Measurements from ENCODE around the gene TEX264.
A peak's percentile ranks its signal among the peaks of the same experiment; 100 is the strongest.

DNA sequence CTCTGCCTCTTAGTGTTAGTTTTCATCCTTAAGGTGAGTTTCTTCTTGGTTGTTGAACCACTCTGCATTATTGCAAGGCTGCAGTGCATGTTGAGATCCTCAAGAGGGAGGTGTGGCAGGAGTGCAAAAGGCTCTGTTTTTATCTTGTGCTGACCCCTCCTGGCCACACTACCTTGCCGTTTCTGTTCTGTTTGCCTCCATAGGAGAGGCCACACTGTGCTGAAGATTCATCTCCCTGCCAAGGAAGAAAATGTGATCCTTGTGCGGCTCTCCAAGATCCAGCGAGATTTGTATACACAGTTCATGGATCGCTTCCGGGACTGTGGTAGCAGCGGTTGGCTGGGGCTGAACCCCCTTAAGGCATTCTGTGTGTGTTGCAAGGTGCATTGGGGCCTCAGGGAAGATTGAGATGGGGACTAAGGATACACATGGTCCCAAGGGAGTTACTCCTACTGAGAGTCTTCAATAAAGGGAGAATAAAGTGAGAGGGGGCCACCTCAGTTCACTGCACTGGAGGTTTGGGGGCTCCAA is 33.0 kb upstream of the TEX264 start:
- TF ChIP-seq, protein P1, sequence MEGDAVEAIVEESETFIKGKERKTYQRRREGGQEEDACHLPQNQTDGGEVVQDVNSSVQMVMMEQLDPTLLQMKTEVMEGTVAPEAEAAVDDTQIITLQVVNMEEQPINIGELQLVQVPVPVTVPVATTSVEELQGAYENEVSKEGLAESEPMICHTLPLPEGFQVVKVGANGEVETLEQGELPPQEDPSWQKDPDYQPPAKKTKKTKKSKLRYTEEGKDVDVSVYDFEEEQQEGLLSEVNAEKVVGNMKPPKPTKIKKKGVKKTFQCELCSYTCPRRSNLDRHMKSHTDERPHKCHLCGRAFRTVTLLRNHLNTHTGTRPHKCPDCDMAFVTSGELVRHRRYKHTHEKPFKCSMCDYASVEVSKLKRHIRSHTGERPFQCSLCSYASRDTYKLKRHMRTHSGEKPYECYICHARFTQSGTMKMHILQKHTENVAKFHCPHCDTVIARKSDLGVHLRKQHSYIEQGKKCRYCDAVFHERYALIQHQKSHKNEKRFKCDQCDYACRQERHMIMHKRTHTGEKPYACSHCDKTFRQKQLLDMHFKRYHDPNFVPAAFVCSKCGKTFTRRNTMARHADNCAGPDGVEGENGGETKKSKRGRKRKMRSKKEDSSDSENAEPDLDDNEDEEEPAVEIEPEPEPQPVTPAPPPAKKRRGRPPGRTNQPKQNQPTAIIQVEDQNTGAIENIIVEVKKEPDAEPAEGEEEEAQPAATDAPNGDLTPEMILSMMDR (IDR thresholded peaks at IDR 0.05; ENCODE audit: insufficient read depth, low read length): peak; percentile 99
- TF ChIP-seq, protein P2, sequence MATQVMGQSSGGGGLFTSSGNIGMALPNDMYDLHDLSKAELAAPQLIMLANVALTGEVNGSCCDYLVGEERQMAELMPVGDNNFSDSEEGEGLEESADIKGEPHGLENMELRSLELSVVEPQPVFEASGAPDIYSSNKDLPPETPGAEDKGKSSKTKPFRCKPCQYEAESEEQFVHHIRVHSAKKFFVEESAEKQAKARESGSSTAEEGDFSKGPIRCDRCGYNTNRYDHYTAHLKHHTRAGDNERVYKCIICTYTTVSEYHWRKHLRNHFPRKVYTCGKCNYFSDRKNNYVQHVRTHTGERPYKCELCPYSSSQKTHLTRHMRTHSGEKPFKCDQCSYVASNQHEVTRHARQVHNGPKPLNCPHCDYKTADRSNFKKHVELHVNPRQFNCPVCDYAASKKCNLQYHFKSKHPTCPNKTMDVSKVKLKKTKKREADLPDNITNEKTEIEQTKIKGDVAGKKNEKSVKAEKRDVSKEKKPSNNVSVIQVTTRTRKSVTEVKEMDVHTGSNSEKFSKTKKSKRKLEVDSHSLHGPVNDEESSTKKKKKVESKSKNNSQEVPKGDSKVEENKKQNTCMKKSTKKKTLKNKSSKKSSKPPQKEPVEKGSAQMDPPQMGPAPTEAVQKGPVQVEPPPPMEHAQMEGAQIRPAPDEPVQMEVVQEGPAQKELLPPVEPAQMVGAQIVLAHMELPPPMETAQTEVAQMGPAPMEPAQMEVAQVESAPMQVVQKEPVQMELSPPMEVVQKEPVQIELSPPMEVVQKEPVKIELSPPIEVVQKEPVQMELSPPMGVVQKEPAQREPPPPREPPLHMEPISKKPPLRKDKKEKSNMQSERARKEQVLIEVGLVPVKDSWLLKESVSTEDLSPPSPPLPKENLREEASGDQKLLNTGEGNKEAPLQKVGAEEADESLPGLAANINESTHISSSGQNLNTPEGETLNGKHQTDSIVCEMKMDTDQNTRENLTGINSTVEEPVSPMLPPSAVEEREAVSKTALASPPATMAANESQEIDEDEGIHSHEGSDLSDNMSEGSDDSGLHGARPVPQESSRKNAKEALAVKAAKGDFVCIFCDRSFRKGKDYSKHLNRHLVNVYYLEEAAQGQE (IDR thresholded peaks at IDR 0.05; ENCODE audit: insufficient replicate concordance, low read depth): no peak
- TF ChIP-seq POLR2AphosphoS5 (IDR thresholded peaks at IDR 0.05; ENCODE audit: low read depth): no peak

Data from HL-60 (cell line).